Left renal pelvis (tissue), 4 donors: Measurements from ENCODE around the gene MRPL49. TPM values are rescaled to one million over a fixed set of nuclear protein-coding genes. Genes with fewer than 3 reads are reported as not detected.
"Not testable (repeated sequence)": the region's sequence is repeated elsewhere in the genome, so short reads cannot be mapped to it uniquely, and the experiment has no call there.

Experiments used
- DNase-seq, 4 donors: peaks; one replicate each; pipeline ENCODE4 v3.0.0-alpha.2; 2013; ENCODE audit warnings: low read depth in 4 of 4, low spot score in 3 of 4
- polyA plus RNA-seq, 4 donors: library from polyadenylated mRNA; unstranded; fragments of 120-200 nt; gene quantifications; one replicate each; pipeline ENCODE4 v1.2.1, GENCODE V29; 2013; ENCODE audit not compliant: insufficient read length in 4 of 4

The MRPL49 gene
- polyA plus RNA-seq, 4 donors, result 36.9 to 59.1 (median 56.3) TPM

- peak; percentile 97 to 98 (median 98) for DNase-seq
Observed at GRCh38 chr11:65117206-65118096, 4.7 kb upstream of the MRPL49 start, which contains the start of gene ZNHIT2. Gene ZNHIT2 (minus strand): TSS chr11:65117701. CDS start chr11:65117653, 48 bp downstream.

- DNase-seq, result no peak
Observed at GRCh38 chr11:65118097-65118837, 3.9 kb upstream of the MRPL49 start.

GRCh38 chr11:65118891-65119669 lies 3.0 kb upstream of the MRPL49 start:
- not testable (repeated sequence) for DNase-seq

- no peak for DNase-seq
Observed at GRCh38 chr11:65119670-65119995, 2.5 kb upstream of the MRPL49 start.

GRCh38 chr11:65120831-65121230 lies 1.3 kb upstream of the MRPL49 start:
- no peak for DNase-seq

- DNase-seq, result no peak
Observed at GRCh38 chr11:65121447-65121864, 665 bp upstream of the MRPL49 start.

GRCh38 chr11:65124480-65125196 lies 2.5 kb downstream of the MRPL49 start:
- no peak for DNase-seq

- no peak for DNase-seq
Observed at GRCh38 chr11:65125197-65126056, 3.3 kb downstream of the MRPL49 start.

GRCh38 chr11:65126624-65127274 lies 4.6 kb downstream of the MRPL49 start:
- DNase-seq, result no peak

- DNase-seq, result no peak
Observed at GRCh38 chr11:65127473-65128181, 5.5 kb downstream of the MRPL49 start.

GRCh38 chr11:65128182-65129145 lies 6.3 kb downstream of the MRPL49 start:
- DNase-seq, result no peak

GRCh38 chr11:65129649-65130441 lies 7.7 kb downstream of the MRPL49 start:
- DNase-seq, result no peak

- DNase-seq, result no peak
Observed at GRCh38 chr11:65130631-65131416, 8.7 kb downstream of the MRPL49 start.

GRCh38 chr11:65131417-65131776 lies 9.3 kb downstream of the MRPL49 start:
- DNase-seq, result no peak

- DNase-seq, result no peak
Observed at GRCh38 chr11:65131895-65132237, 9.7 kb downstream of the MRPL49 start.
